HFFc6 (cell line): ENCODE data around the gene DHX34. TPM values are rescaled to one million over a fixed set of nuclear protein-coding genes. Genes with fewer than 3 reads are reported as not detected.

Experiments used
- DNase-seq: peaks from one replicate; pipeline ENCODE4 v3.0.0-alpha.2; 2018
- H3K27ac Mint-ChIP-seq: 2 replicates; pipeline ENCODE4 v1.8.0; 2020; ENCODE audit warnings: mild to moderate bottlenecking, mixed read lengths
- H3K27me3 Mint-ChIP-seq: 2 replicates; pipeline ENCODE4 v1.8.0; 2021; ENCODE audit warnings: mild to moderate bottlenecking, moderate library complexity, mixed read lengths; ENCODE audit not compliant: insufficient read depth
- H3K36me3 Mint-ChIP-seq: 2 replicates; pipeline ENCODE4 v1.8.0; 2021; ENCODE audit warnings: low read depth, mixed read lengths
- H3K4me1 Mint-ChIP-seq: 2 replicates; pipeline ENCODE4 v1.8.0; 2020; ENCODE audit warnings: low read depth, mixed read lengths
- H3K4me3 Mint-ChIP-seq: 2 replicates; pipeline ENCODE4 v1.8.0; 2020; ENCODE audit warnings: mild to moderate bottlenecking, moderate library complexity, mixed read lengths
- H3K9me3 Mint-ChIP-seq: 2 replicates; pipeline ENCODE4 v1.8.0; 2020; ENCODE audit warnings: mild to moderate bottlenecking, mixed read lengths
- total RNA-seq, 6 experiments: library from RNA; stranded (reverse); fragmentation: NEBNext Ultra II Directional; extraction: Animal tissue kit (Norgen Biotek cat#: 25700); gene quantifications; 2 replicates in 1 of 6; 3 replicates in 5 of 6; pipeline ENCODE4 v1.2.3, GENCODE V29; 2021
- TF ChIP-seq, protein P1 (sequence below): fragments of 200-600 bp; sonication (generic); IDR thresholded peaks from 2 replicates; pipeline ENCODE4 v1.5.0; 2021; ENCODE audit warnings: antibody characterized with exemption, mild to moderate bottlenecking

Gene DHX34
- total RNA-seq, 6 experiments from 2014 or later = 11.8 to 14.4 (median 12.6) TPM

DNA sequence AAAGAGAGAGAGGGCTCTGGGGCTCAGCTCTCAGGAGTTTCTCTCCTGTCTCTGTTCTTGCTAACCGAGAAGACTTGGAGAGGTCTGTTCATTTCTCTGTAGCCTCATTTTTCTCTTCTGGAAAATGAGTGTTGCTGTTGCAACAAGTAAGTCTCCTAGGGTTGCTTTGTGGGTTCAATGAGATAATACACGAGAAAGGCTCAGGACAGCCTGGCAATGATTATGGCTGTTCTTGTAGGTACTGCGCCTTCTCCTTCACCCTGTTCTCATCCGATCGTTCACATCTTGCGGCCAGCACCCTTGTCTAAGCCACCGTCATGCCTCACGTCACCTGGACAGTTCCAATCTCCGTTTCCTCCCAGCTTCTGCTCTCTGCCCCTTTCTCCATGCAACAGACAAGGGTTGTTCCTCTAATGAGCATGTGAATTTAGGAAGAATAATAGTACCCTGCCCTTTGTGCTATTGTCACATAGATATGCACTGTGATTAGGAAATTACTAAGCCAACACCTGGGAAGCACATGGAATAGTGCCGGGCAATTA, 35.3 kb upstream of the DHX34 start:
- peaks cover 4% of the 10 kb centered on the region for H3K27me3 Mint-ChIP-seq
- 0 out of 2 replicates have a peak, but pooled peaks cover 4% of the 10 kb centered on the region for H3K36me3 Mint-ChIP-seq
- H3K4me1 Mint-ChIP-seq = peaks cover 17% of the 10 kb centered on the region
- H3K4me3 Mint-ChIP-seq = no peak overlapping the region
- no peak for DNase-seq
- H3K9me3 Mint-ChIP-seq = no peaks in the 10 kb centered on the region; the same call in 1 of the 2 replicates
- TF ChIP-seq, protein P1, sequence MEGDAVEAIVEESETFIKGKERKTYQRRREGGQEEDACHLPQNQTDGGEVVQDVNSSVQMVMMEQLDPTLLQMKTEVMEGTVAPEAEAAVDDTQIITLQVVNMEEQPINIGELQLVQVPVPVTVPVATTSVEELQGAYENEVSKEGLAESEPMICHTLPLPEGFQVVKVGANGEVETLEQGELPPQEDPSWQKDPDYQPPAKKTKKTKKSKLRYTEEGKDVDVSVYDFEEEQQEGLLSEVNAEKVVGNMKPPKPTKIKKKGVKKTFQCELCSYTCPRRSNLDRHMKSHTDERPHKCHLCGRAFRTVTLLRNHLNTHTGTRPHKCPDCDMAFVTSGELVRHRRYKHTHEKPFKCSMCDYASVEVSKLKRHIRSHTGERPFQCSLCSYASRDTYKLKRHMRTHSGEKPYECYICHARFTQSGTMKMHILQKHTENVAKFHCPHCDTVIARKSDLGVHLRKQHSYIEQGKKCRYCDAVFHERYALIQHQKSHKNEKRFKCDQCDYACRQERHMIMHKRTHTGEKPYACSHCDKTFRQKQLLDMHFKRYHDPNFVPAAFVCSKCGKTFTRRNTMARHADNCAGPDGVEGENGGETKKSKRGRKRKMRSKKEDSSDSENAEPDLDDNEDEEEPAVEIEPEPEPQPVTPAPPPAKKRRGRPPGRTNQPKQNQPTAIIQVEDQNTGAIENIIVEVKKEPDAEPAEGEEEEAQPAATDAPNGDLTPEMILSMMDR = no peak
- H3K27ac Mint-ChIP-seq = no peak overlapping the region

DNA sequence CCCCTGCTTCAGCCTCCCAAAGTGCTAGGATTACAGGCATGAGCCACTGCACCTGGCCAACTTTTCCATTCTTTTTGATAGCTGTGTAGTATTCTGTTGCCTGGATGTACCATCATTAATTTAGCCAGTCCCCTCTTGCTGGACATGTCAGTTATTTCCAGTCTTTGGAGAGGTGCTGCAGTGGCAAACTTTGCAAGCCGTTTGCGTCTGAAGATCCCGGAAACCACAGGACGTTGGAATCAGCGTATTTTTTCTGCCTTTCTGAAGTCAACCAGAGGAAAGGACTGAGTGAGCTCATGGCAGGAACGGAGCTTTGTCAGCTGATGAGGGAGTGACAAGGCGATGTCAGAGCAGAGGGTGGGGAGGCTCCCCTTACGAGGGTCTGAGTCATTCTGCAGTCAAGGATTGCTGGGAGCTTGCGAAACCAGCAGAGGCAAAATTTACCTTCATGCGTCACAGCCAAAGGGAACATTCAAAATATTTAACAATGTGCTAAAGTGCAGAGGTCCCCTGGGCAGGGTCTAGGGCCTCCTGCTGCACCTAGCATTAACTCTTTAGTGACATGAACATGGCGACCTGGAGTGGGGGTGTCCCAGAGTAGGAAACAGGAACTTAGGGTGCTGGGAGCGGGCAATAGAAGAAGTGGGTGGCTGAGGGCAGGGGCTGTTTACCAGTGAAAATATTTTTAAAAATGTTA, 33.8 kb upstream of the DHX34 start:
- DNase-seq = peak; percentile 85
- Mint-ChIP-seq H3K27ac (peak overlapping the region; percentile 86), H3K27me3 (peaks cover 4% of the 10 kb centered on the region), H3K36me3 (0 out of 2 replicates have a peak, but pooled peaks cover 4% of the 10 kb centered on the region), H3K4me1 (peaks cover 17% of the 10 kb centered on the region), H3K9me3 (no peaks in the 10 kb centered on the region; the same call in 1 of the 2 replicates), H3K4me3 (peak overlapping the region; percentile 42)
- TF ChIP-seq, protein P1 = no peak

DNA sequence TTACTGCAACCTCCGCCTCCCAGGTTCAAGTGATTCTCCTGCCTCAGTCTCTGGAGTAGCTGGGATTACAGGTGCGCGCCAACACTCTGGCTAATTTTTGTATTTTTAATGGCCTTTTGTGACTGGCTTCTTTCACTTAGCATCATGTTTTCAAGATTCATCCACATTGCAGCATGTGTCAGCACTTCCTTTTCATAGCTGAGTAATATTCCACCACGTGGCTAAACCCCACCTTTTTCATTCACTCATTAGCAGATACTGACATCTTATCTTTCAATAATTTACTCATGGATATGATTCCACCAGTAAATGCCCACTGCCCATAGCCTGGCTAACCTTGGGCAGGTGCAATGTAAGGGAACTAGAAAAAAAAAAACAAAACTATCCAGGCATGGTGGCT, 32.6 kb upstream of the DHX34 start:
- no peak for DNase-seq
- H3K27ac Mint-ChIP-seq = no peak overlapping the region
- H3K9me3 Mint-ChIP-seq = no peaks in the 10 kb centered on the region; the same call in 1 of the 2 replicates
- H3K4me3 Mint-ChIP-seq = no peak overlapping the region
- TF ChIP-seq, protein P1 = no peak
- 0 out of 2 replicates have a peak, but pooled peaks cover 4% of the 10 kb centered on the region for H3K36me3 Mint-ChIP-seq
- H3K27me3 Mint-ChIP-seq = peaks cover 4% of the 10 kb centered on the region
- H3K4me1 Mint-ChIP-seq = peaks cover 17% of the 10 kb centered on the region

DNA sequence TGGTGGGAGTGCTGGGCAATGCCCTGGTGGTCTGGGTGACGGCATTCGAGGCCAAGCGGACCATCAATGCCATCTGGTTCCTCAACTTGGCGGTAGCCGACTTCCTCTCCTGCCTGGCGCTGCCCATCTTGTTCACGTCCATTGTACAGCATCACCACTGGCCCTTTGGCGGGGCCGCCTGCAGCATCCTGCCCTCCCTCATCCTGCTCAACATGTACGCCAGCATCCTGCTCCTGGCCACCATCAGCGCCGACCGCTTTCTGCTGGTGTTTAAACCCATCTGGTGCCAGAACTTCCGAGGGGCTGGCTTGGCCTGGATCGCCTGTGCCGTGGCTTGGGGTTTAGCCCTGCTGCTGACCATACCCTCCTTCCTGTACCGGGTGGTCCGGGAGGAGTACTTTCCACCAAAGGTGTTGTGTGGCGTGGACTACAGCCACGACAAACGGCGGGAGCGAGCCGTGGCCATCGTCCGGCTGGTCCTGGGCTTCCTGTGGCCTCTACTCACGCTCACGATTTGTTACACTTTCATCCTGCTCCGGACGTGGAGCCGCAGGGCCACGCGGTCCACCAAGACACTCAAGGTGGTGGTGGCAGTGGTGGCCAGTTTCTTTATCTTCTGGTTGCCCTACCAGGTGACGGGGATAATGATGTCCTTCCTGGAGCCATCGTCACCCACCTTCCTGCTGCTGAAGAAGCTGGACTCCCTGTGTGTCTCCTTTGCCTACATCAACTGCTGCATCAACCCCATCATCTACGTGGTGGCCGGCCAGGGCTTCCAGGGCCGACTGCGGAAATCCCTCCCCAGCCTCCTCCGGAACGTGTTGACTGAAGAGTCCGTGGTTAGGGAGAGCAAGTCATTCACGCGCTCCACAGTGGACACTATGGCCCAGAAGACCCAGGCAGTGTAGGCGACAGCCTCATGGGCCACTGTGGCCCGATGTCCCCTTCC, 28.9 kb upstream of the DHX34 start:
- Mint-ChIP-seq H3K36me3 (0 out of 2 replicates have a peak, but pooled peaks cover 1% of the 10 kb centered on the region), H3K4me1 (peaks cover 18% of the 10 kb centered on the region), H3K4me3 (no peak overlapping the region), H3K27ac (no peak overlapping the region), H3K9me3 (no peaks in the 10 kb centered on the region; the same call in 1 of the 2 replicates), H3K27me3 (peaks cover 14% of the 10 kb centered on the region)
- DNase-seq = no peak
- TF ChIP-seq, protein P1 = no peak

DNA sequence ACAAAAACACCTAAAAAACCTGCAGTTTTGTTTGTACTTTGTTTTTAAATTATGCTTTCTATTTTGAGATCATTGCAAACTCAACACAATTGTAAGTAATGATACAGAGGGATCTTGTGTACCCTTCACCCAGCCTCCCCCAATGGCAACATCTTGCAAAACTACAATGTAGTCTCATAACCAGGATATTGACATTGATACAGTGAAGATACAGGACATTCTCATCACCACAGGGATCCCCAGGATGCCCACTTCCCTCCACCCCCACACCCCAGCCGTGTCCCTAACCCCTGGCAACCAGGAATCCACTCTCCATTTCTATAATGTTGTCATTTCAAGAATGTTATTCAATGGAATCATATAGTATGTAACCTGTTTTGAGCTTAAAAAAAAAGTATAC, 27.5 kb upstream of the DHX34 start:
- Mint-ChIP-seq H3K4me1 (peaks cover 5% of the 10 kb centered on the region; the same call in 1 of the 2 replicates), H3K27ac (no peak overlapping the region), H3K4me3 (no peak overlapping the region), H3K9me3 (no peaks in the 10 kb centered on the region), H3K36me3 (no peaks in the 10 kb centered on the region), H3K27me3 (peaks cover 12% of the 10 kb centered on the region)
- TF ChIP-seq, protein P1 = no peak
- DNase-seq = no peak
